Mammary epithelial cell (primary cell): ENCODE measurements around the gene ITGB2.

Source experiments
- CTCF ChIP-seq, 2 donors: IDR thresholded peaks in 1 of 2; conservative IDR thresholded peaks in 1 of 2; 2 replicates each; pipeline ENCODE4 v1.5.1; 2011 to 2012; ENCODE audit warnings: inconsistent platforms in 2 of 2, low read length in 2 of 2, mild to moderate bottlenecking in 2 of 2, control low read depth in 1 of 2, low read depth in 1 of 2; ENCODE audit not compliant: insufficient read depth in 1 of 2; ENCODE audit errors: extremely low read depth in 1 of 2
- EZH2 ChIP-seq: IDR thresholded peaks from 2 replicates; pipeline ENCODE4 v1.6.1; 2012; ENCODE audit warnings: low read length, inconsistent platforms, borderline replicate concordance

GRCh38 chr21:44933918-44934260 is 13.2 kb upstream of the ITGB2 start:
- TF ChIP-seq CTCF (conservative IDR thresholded peaks at IDR 0.05 in 1 of 2, IDR thresholded peaks at IDR 0.05 in 1 of 2; ENCODE audit: extremely low read depth in 1 of 2, insufficient read depth in 1 of 2, low read depth in 1 of 2, low read length in 2 of 2) (no peak), EZH2 (no peak)
